NCI-H2227 (cell line): ENCODE data around the gene FAM118A.
A peak's percentile ranks its signal among the peaks of the same experiment; 100 is the strongest.
"Not testable (repeated sequence)": the region's sequence is repeated elsewhere in the genome, so short reads cannot be mapped to it uniquely, and the experiment has no call there.

ENCODE experiments used
- DNase-seq: peaks from one replicate; lab custom pipeline; 2025; ENCODE audit not compliant: unreplicated experiment; lab: John Stamatoyannopoulos, UW

The FAM118A gene

GRCh38 chr22:45308957-45309421 is 745 bp upstream of the FAM118A start:
- no peak for DNase-seq

- no peak for DNase-seq
These were observed 720 bp downstream of the FAM118A start for GRCh38 chr22:45310331-45310976.

DNA sequence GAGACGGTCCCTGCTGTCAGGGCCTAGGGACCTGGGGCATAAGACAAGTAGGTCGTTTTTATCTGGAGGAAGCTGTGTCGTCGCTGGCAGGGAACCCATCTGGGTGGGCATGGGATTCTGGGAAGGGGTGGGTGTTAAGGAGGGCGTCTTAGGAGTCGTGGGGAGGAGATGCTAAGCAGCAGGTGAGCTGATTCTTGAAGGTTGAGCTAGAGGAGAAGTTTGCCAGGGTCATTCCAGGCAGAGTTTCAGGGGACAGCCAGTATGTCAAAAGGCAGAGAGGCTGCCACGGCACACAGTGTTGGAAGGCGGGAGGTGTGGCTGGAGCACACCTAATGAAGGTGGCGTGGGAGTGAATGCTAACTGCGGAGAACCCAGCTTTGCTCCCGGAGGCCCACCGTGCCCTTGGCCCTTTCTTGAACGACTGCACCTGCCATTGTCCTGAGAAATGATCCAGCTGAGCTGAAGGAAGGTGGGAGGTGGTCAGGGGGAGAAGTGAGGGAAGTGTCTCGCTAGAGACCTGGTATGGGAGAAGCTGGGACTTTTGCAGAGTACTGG is 1.3 kb downstream of the FAM118A start:
- DNase-seq: no peak

GRCh38 chr22:45312415-45312814 is 2.7 kb downstream of the FAM118A start:
- DNase-seq: no peak

- DNase-seq: no peak
These were observed 3.1 kb downstream of the FAM118A start for GRCh38 chr22:45312856-45313255.

DNA sequence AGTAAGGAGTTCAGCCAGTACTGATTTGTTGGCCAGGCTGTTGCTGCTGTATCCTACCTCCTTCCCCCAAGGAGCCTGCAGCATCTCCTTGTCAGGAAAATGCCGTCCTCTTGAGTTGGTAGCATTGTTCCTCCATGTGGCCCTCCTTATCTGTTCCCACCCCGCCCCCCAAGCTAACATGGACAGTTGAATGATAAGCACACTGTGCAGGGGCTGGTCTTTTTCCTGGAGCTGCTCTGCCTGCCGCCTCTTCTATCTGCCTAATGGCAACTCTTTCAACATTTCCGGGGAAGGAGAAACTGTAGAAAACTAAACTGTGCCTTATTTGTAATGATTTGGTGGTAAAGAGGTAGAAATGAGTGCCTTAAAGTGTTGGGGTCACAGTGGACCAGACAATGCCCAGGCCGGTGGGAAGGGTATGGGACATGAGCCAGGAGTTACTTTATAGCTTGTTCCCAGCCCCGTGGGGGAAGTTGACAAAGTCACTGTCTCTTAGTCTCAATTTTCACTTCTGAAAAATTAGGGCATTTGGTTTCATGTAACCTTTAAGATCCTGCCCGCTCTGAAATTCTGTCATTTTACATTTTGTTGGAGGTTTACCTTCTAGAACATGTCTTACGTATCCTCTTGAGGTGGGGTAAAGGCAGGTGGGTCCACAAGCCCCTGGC is 4.5 kb downstream of the FAM118A start:
- no peak for DNase-seq

- DNase-seq: no peak
These were observed 5.1 kb downstream of the FAM118A start for GRCh38 chr22:45314786-45315185.

- DNase-seq: no peak
These were observed 7.2 kb downstream of the FAM118A start for GRCh38 chr22:45316796-45317526.

DNA sequence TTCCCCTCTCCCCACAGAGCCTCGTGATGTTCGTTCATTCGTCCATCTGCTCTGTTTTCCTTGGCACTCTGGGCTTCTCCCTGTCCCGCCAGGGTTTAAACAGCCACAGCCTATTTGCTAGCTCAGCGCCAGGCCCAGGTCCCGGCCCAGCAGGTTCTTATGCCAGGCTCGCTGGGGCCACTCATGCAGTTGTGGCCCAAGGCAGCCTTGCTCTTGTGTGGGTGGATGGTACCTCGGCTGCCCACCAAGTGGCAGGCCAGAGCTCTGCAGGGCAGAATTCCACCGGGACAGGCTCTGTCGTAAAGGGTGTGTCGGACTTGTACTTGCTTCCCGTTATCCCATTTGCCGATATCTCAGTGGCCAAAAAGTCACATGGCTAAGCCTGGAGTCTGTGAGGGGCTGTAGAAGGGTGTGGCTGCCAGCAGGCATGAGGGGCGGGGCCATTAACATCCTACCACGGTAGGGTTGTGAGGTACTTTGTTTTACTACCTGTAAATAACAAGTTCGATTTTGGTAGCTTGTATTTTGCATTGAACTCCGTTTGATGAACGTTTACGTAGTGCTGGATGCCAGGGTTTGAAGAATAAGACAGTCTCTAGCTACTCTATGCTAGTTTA is 7.9 kb downstream of the FAM118A start:
- peak; percentile 20 for DNase-seq

GRCh38 chr22:45318168-45318557 is 8.4 kb downstream of the FAM118A start:
- peak; percentile 76 for DNase-seq

DNA sequence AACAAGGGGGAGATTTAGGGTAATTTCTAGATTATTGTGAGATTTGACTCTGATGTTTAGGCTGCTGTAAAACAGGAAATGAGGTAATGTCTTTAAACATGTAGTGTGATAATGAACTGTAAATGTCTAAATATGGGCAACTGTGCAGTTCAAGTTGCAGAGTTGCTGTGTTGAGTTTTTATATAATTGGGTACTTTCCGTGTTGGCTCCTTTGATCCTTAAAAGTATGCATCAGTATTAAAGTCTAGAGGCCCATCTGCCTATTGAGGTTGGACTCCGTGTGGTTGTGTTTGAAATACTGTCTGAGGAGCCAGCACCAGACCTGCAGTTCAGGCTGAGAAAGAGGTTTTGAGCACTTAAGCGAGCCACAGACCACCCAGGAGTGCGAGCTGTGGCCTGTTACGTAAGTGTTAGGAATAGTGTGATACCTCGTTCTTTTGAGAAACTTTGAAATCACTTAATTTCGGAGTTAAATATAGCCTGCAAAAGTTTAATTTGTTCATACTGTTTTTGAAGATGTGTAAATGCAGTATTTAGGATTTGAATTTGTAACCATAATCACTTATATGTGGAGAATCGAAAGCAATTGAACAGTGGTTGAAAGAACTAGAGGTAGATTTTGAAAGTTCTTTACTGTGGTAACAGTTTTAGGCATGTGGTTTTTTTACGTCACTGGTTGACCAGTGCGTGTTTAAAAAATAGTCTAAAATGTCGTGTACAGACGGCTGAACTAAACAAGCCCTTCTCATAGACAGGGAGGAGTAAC is 9.0 kb downstream of the FAM118A start:
- no peak for DNase-seq

- no peak for DNase-seq
These were observed 9.6 kb downstream of the FAM118A start for GRCh38 chr22:45319324-45319685.

DNA sequence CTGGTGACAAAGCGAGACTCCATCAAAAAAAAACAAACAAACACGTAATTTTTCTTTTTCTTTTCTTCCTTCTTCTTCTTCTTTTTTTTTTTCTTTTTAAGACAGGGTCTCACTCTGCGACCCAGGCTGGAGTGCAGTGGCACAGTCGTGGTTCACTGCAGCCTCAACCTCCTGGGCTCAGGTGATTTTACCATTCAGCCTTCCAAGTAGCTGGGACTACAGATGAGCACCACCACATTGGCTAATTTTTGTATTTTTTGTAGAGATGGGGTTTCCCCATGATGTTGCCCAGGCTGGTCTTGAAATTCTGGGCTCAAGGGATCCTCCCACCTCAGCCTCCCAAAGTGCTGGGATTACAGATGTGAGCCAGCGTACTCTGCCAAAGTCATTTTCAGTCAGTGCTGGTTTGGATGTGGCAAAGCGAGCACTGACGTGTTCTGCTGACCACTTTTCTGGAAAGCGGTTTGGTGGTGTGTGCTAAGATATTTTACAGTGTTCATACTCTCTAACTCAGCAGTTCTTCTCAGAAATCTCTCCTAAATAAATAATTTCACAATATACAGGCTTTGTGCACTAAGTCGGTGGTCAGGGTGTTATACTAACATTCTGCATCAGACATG is 10.7 kb downstream of the FAM118A start:
- no peak for DNase-seq

DNA sequence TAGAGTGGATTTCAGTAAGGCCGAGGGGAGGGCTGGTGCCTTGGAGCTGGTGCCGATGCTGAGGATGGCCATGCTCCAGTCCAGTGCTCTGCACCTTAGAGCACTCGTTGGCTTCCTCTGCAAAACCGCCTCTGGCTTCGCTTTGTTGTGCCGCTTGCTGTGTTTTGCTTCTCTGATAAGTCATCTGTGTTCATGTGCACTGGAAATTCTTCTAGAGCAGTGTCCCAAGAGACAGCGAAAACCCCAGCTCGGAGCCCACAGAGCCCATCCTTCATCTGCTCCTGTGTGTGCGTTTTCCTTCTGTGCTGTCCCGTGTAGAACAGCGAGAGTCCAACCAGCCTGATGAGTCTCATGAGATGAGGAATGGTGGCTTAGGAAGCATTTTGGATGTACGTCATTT is 12.1 kb downstream of the FAM118A start:
- no peak for DNase-seq

DNA sequence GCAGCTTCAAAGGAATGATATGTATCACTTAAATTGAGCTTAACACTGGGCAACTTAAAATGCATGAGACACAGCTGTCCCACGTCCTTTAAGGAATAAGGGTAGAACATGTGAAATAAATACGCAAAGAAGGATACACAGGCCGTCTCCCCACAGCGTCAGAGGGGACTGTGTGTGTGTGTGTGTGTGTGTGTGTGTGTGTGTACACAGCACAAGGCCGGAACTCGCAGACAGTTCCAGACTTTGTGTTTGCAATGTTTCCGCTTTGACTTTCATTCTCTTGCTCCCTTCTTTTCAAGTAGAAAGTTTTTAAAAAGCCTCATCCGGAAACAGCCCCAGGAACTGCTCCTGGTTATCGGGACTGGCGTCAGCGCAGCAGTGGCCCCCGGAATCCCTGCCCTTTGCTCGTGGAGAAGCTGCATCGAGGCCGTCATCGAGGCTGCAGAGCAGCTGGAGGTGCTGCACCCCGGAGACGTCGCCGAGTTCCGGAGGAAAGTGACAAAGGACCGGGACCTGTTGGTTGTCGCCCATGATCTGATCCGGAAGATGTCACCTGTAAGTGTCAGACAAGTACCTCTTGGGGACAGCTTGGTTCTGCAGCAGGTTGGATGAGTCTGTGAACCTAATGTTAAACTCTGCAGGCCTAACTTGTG is 13.3 kb downstream of the FAM118A start:
- DNase-seq: no peak

DNA sequence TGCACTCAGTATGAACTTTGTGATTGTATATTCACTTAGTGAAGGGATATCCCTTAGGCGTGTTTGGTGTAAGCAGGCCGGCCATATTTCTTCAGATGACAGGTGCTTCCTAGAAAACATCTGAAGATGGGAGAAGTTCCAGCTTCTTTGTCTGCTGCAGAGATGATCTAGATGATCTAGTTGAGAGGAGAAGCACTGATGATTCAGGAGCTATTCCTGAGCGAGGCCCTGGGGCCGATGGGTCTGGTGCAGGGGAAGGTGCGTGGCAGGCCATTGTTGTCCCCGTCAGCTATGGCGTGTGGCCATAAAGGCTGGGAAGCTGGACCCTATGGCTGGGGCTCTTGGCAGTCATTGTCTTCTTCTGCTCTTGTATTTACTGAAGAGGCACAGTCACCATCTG is 14.0 kb downstream of the FAM118A start:
- DNase-seq: no peak

DNA sequence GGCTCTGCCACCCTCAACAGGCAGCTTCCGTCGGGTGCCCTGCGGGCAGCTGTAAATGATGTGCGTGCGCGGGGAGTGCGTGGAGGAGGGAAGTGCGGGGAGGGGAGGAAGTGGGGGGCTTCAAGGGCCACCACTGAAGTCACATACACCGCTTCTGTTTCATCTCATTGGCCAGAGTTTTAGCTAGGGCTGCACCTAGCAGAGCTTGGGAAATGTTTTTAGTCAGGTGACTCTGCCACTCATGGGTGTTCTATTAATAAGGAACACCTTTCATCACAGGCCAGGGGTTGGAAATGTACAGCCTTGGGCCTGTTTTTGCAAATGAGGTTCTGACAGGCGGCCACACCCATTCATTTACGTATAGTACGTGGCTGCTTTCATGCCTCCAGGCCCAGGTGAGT is 14.6 kb downstream of the FAM118A start:
- no peak for DNase-seq

GRCh38 chr22:45328261-45328660 is 18.5 kb downstream of the FAM118A start:
- DNase-seq: not testable (repeated sequence)

- DNase-seq: no peak
These were observed 19.2 kb downstream of the FAM118A start for GRCh38 chr22:45328822-45329529.
